ENCODE data around the gene H2BW2. TPM values are rescaled to one million over a fixed set of nuclear protein-coding genes. Genes with fewer than 3 reads are reported as not detected.

Gene H2BW2
- polyA plus RNA-seq, 4 donors: not detected

DNA sequence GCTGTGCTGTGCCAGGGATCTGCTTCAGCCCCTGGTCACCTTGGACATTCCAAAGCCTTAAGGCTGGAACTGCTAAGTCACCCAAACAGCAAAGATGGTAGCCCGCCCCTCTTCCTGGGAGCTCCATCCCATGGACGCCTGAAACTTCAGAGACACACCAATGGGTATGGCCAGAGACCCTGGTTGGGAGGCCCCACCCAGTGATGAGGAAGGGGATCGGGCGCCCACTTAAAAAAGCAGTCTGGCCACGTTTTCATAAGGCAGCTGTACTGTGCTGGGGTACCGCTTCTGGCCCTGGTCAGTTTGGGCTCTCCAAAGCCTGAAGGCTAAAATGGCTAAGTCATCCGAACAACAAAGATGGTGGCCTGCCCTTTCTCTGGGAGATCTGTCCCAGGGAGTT is 45.7 kb downstream of the H2BW2 start:
- no peak for FAIRE-seq
- 86 to 91% (median 86%) methylated on average over 6 to 7 of the region's 7 CpGs for WGBS, 3 donors
- Histone ChIP-seq H3K4me1 (ENCODE audit: control insufficient read depth in 3 of 3, insufficient read depth in 2 of 3, low read depth in 1 of 3, low read length in 2 of 3) (no peaks in the 10 kb centered on the region), H3K36me3 (ENCODE audit: control insufficient read depth in 3 of 3, insufficient read depth in 2 of 3, low read depth in 1 of 3, low read length in 3 of 3) (no peaks in the 10 kb centered on the region), H3K4me3 (ENCODE audit: low read depth in 1 of 3, low read length in 3 of 3) (no peak overlapping the region), H3K9me3 (ENCODE audit: control insufficient read depth in 2 of 2, insufficient read depth in 1 of 2, low read depth in 1 of 2, low read length in 1 of 2) (no peaks in the 10 kb centered on the region), H3K27me3 (ENCODE audit: control insufficient read depth in 3 of 3, insufficient read depth in 3 of 3, low read length in 3 of 3) (no peaks in the 10 kb centered on the region), H3K27ac (ENCODE audit: low read depth in 1 of 3, low read length in 2 of 3) (no peak overlapping the region)
- DNase-seq: no peak

GRCh38 chrX:104085919-104086318 is 46.2 kb downstream of the H2BW2 start:
- H3K4me3 ChIP-seq (ENCODE audit: low read depth in 1 of 3, low read length in 3 of 3): no peak overlapping the region
- no peak for FAIRE-seq
- no peak for DNase-seq
- H3K27me3 ChIP-seq (ENCODE audit: control insufficient read depth in 3 of 3, insufficient read depth in 3 of 3, low read length in 3 of 3): no peaks in the 10 kb centered on the region
- WGBS, 3 donors: 85 to 89% (median 87%) methylated on average over 7 of the region's 7 CpGs
- no peaks in the 10 kb centered on the region for H3K36me3 ChIP-seq (ENCODE audit: control insufficient read depth in 3 of 3, insufficient read depth in 2 of 3, low read depth in 1 of 3, low read length in 3 of 3)
- no peak overlapping the region for H3K27ac ChIP-seq (ENCODE audit: low read depth in 1 of 3, low read length in 2 of 3)
- H3K4me1 ChIP-seq (ENCODE audit: control insufficient read depth in 3 of 3, insufficient read depth in 2 of 3, low read depth in 1 of 3, low read length in 2 of 3): no peaks in the 10 kb centered on the region
- no peaks in the 10 kb centered on the region for H3K9me3 ChIP-seq (ENCODE audit: control insufficient read depth in 2 of 2, insufficient read depth in 1 of 2, low read depth in 1 of 2, low read length in 1 of 2)

Other genes starting within 250 kb of the H2BW2 start
- gene RAB9B, start 207.7 kb upstream of the H2BW2 start, polyA plus RNA-seq: 1 to 10 TPM in 2 of 4 donors, under 1 TPM in 1, not detected in 1; 0.27 to 1.7 (median 1.1) TPM
- 1 to 10 TPM; 1.8 to 6.8 (median 4.1) TPM for gene TMSB15B, start 77.3 kb upstream of the H2BW2 start, polyA plus RNA-seq
- gene H2BW1, start 26.2 kb upstream of the H2BW2 start, polyA plus RNA-seq: not detected
- gene TMSB15C, start 36.3 kb downstream of the H2BW2 start, polyA plus RNA-seq: 1 to 10 TPM in 1 of 4 donors, under 1 TPM in 1, not detected in 2; 0.54 to 2.9 TPM
- gene ZCCHC18, start 72.6 kb downstream of the H2BW2 start, polyA plus RNA-seq: under 1 TPM in 2 of 4 donors, not detected in 2; 0.70 to 0.93 TPM
- 1 to 10 TPM; 2.2 to 9.4 (median 7.7) TPM for gene SLC25A53, start 117.1 kb downstream of the H2BW2 start, polyA plus RNA-seq
- 10 to 100 TPM in 2 of 4 donors, 1 to 10 TPM in 2; 4.9 to 21.0 (median 10.3) TPM for gene FAM199X, start 126.5 kb downstream of the H2BW2 start, polyA plus RNA-seq
- gene ESX1, start 215.0 kb downstream of the H2BW2 start, polyA plus RNA-seq: not detected